ENCODE measurements around the gene GNG11.

GNG11 gene

GRCh38 chr7:93948873-93949272 lies 27.3 kb downstream of the GNG11 start:
- no peak for DNase-seq

GRCh38 chr7:93949423-93949822 lies 27.9 kb downstream of the GNG11 start:
- no peak for DNase-seq

DNA sequence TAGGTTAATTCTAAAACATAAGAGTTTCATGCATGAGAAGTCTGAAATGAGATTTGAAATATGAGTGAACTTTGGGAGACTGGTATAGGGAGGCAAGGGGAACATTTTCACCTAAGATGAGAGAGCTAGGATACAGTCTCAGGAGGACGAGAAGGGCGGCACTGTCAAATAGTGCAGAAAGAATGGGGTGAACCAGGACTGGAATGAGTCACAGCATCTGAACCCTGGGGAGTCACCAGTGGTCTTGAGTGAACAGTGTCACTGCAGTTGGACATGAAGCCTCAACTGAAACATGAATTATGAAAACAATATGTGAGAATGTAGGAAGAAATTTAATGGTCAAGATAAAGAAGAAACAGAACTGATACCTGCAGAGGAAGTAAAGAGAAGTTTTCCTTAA lies 33.8 kb downstream of the GNG11 start:
- no peak for DNase-seq

DNA sequence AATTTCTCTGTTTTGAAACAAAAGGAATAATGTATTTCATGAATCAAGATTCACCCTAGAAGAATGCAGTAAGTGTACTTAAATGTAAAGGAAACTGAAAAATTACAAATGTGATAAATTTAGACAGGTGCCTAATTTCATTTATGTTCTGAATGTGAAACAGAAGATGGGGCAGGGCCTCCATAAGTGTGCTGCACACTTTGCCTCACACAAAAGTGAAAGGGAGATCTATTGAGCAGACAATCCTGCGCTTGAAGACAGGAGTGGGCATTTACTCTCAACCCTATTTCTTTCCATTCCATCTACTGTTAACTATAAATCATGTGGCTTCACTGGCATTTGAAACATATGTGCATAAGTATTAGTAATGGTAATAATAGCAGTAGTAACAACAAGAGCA lies 36.2 kb downstream of the GNG11 start:
- no peak for DNase-seq

- DNase-seq = no peak
Observed at GRCh38 chr7:93958216-93958615, 36.7 kb downstream of the GNG11 start.

- DNase-seq = no peak
Observed at GRCh38 chr7:93958651-93959050, 37.1 kb downstream of the GNG11 start.

DNA sequence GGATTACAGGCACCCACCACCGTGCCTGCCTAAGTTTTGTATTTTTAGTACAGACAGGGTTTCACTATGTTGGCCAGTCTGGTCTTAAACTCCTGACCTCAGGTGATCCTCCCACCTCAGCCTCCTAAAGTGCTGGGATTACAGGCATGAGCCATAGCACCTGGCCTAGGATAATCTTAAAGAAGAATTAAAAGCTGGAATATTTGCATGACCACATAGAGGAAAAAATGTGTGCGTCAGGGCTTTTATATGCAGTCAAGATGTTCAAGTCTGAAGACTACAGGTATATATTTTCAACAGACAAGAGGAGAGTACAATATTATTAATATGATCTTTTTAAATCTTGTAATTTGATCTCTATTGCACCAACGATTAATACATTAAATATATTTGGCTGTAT lies 39.5 kb downstream of the GNG11 start:
- DNase-seq = no peak

- no peak for DNase-seq
Observed at GRCh38 chr7:93964262-93964661, 42.7 kb downstream of the GNG11 start.

GRCh38 chr7:93964813-93965212 lies 43.3 kb downstream of the GNG11 start:
- DNase-seq = no peak

GRCh38 chr7:93968911-93969620 lies 47.5 kb downstream of the GNG11 start:
- no peak for DNase-seq

DNA sequence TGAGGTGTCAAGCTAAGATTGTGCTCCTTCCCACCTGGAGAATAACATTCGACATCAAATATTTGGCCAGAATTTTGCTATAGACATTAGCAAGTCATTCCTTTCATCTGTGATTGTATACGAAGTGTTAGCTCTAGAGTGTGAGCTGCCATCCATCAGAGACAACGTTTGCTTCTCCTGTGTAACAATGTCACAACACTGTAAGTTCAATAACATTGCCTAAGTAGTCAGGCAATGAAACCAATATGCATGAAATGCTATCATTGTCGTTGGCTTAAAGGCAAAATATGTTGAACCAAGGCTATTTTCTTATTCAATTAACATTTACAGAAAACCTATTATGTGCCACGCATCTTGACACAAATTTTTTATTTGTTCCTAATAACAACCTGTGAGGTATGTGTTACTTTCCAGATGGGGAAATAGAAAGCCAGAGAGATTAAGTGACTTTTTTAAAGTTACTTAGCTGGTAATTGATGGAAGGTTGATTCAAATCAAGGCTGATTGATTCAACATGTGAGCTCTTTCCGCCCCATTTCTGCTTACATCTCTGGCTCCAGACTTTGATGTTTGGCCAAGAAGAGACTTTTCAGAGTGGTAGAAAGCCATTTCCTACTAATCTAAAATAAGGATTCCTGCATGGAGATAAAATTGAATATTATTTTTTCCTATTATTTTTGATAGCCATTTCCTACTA lies 50.6 kb downstream of the GNG11 start:
- DNase-seq = no peak

- DNase-seq = no peak
Observed at GRCh38 chr7:93973134-93973533, 51.6 kb downstream of the GNG11 start.

DNA sequence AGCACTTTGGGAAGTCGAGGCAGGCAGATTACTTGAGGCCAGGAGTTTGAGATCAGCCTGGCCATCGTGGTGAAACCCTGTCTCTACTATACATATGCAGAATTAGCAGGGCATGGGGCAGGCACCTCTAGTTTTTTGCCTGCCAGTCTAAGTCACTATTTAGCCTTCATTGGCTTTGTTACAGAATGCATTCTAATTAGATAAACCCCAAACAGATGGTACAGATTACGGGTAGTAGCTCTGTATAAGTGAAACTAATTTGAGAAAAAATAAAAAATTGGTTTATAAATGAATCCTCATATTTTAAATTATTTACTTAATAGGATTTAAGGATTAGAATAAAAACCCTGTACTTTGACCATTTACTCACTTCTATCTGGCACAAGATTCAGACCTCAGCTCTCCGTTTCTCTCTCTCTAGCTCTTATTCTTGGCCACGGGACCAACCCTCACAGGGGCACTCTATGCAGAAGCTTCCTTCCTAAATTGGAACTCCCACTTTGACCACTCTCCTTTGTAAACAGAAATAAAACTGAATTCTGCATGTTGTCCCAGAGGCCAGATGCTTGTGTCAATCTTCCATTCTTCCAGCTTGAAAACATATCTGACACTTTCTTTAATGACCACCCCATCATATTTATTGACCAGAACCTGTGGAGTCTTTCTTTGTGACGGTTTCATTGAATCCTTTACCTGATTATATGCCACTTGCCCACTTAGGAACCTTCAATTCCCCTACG lies 55.8 kb downstream of the GNG11 start:
- DNase-seq = no peak
